Measurements from ENCODE around the gene KTI12.

The KTI12 gene

DNA sequence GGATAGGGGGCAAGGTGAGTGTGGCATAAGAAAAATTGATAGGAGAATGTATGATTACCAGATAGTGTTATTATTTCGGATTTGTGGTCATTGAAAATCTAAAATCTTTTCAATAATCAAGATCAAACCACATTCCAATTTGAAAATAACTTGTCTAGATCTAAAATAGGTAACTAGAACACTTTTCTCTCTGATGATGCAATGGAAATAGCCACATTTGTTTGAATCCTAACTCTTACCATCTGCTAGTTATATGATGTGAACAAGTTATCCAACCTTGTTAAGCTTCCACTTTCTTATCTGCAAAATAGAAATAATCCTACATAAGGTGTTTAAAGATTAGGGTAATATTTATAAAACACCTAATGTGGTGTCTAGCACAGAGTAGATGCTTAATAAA, 26.3 kb upstream of the KTI12 start:
- TF ChIP-seq, protein P1, sequence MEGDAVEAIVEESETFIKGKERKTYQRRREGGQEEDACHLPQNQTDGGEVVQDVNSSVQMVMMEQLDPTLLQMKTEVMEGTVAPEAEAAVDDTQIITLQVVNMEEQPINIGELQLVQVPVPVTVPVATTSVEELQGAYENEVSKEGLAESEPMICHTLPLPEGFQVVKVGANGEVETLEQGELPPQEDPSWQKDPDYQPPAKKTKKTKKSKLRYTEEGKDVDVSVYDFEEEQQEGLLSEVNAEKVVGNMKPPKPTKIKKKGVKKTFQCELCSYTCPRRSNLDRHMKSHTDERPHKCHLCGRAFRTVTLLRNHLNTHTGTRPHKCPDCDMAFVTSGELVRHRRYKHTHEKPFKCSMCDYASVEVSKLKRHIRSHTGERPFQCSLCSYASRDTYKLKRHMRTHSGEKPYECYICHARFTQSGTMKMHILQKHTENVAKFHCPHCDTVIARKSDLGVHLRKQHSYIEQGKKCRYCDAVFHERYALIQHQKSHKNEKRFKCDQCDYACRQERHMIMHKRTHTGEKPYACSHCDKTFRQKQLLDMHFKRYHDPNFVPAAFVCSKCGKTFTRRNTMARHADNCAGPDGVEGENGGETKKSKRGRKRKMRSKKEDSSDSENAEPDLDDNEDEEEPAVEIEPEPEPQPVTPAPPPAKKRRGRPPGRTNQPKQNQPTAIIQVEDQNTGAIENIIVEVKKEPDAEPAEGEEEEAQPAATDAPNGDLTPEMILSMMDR (IDR thresholded peaks at IDR 0.05; ENCODE audit: low read depth, low read length, missing control alignments): no peak
- H3K4me3 ChIP-seq (ENCODE audit: low read depth, low read length): no peak overlapping the region
- DNase-seq (ENCODE audit: low read depth): no peak

DNA sequence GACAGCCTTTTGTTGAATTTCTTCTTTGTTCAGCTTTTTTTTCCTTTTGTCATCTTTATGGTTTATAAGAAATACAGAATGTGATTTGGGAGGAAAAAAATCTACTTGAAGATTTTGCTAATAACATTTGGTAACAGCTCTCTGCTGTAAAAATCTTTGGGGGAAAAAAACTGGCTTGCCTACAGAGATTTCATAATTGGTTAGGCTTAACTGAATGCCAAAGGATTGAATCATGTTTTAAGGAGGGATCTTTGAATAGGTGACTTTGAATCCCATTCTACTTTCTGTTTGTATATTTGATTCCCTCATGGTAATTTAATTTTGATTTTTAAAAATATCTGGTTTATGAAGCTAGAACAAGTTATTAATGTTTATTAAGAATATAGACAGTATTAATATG, 25.7 kb upstream of the KTI12 start:
- DNase-seq (ENCODE audit: low read depth): no peak
- TF ChIP-seq, protein P1 (IDR thresholded peaks at IDR 0.05; ENCODE audit: low read depth, low read length, missing control alignments): no peak
- H3K4me3 ChIP-seq (ENCODE audit: low read depth, low read length): no peak overlapping the region

DNA sequence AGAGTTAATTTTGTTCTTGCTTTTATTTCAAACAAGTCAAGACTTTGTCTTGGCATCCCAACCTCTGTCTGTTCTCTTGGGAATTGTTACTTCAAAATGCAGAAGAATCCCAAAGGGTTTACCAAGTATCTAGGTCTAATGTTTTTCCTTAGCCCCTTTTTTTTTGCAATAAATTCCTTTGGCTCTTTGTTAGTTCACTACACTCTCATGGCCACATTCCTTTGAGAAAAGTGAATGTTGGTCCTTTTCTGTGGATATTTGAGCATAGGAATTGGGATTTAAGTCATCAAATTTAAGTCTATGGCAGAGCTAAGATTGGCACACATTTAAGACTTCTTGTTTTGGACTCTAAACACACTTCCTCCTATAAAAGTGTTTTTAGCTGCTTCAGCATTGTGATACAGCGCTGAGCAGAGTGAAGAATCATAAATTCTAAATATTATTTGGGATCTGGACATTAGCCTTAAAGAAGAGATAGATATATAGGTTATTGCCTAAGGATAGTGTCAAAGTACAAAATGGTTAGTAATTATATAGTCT, 24.3 kb upstream of the KTI12 start:
- TF ChIP-seq, protein P1 (IDR thresholded peaks at IDR 0.05; ENCODE audit: low read depth, low read length, missing control alignments): no peak
- H3K4me3 ChIP-seq (ENCODE audit: low read depth, low read length): no peak overlapping the region
- DNase-seq (ENCODE audit: low read depth): no peak

DNA sequence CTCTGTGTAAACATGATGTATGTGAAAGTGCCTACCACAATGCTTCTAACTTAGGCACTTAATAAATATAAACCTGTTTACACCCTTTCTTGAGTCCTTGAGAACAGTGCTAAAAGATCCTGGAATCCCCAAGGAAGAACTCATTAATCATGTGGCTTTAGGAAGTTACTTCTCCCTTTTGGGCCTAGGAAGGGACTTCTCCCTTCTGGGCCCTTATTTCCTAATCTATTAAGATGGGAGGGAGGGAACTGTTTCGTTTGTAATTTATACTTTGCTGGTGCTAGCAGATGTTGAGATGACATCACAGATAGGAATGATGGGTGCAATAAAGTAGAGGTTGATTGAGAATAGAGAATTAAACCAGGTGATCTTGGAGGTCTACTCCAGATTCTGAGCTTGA, 23.6 kb upstream of the KTI12 start:
- TF ChIP-seq, protein P1 (IDR thresholded peaks at IDR 0.05; ENCODE audit: low read depth, low read length, missing control alignments): no peak
- H3K4me3 ChIP-seq (ENCODE audit: low read depth, low read length): peak overlapping the region; percentile 85
- no peak for DNase-seq (ENCODE audit: low read depth)

DNA sequence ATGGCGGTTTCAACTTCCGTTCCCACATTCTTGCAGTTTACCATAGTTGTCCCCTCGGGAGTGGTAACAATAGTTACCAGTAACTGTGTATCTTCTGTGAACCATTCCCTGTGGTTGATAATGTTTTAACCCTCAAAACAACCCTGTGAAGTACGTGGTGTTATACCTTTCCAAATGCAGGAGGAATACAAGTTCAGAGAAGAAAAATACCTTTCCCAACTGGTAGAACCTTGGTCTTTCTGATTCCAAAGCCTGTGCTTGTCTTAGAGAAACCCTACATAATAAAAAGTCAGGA, 23.3 kb upstream of the KTI12 start:
- TF ChIP-seq, protein P1 (IDR thresholded peaks at IDR 0.05; ENCODE audit: low read depth, low read length, missing control alignments): no peak
- peak overlapping the region; percentile 85 for H3K4me3 ChIP-seq (ENCODE audit: low read depth, low read length)
- DNase-seq (ENCODE audit: low read depth): no peak

DNA sequence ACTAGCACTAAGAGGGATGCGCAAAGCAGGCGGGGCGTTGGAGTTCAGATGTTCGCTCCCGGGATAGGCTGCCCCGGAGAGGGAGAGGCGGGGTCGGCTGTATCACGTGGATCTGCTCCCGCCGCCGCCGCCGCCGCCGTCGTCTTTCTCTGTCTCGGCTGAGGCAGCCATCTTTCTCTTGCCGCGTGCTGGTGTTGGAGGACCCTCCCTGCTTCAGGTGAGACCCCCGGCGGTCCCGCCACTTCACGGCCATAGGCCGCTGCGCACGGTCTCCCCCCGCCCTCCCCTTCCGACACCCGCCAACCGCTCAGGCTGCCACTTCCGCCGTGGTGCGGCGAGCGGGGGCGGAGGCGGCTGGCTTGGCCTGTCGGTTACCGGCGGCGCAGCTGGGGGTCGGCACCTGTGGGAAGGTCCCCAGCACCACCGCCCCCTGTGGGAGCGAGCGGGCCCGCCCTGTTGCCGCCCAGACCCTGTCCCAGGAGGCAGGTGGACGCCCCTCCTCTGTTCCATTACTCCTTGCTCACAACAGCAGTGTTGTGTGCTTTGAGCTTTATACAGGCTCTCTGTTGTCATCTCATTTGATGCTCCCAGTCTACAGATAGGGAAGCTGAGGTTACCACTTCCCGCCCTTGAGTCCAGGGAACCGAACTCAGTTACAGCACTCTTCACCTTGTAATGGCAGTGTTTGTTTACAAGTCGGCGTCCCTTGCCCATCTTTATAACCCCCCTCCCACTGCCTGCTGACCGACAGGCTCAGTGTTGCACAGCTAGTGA, 22.7 kb upstream of the KTI12 start, which contains the start of gene BTF3L4:
BTF3L4 (plus strand) TSS at position 133 of the 774 bp plus-strand sequence. CDS start 3,553 bp downstream, outside the sequence.
- TF ChIP-seq, protein P1 (IDR thresholded peaks at IDR 0.05; ENCODE audit: low read depth, low read length, missing control alignments): no peak
- H3K4me3 ChIP-seq (ENCODE audit: low read depth, low read length): peak within 1 kb of the TSS; percentile 85
- DNase-seq (ENCODE audit: low read depth): peak; percentile 83

DNA sequence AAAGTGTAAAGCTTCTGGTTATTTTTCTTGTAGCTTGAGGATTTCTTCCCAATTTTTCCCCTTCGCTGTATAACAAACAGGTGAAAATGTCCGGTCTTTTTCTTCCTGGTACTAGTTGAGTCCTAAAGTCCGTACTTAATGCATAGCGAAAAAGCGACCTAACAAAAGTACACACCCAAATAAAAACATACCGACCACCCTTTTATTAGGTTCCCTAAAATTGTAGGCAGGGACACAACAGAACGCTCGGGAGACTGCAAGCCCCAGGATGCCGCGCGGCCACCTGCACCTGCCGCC, 22.2 kb upstream of the KTI12 start:
- no peak for DNase-seq (ENCODE audit: low read depth)
- TF ChIP-seq, protein P1 (IDR thresholded peaks at IDR 0.05; ENCODE audit: low read depth, low read length, missing control alignments): no peak
- peak overlapping the region; percentile 85 for H3K4me3 ChIP-seq (ENCODE audit: low read depth, low read length)

Data from GM12864 (cell line).